Endothelial cell of umbilical vein (primary cell): ENCODE results near the gene SPATA33. TPM values are rescaled to one million over a fixed set of nuclear protein-coding genes. Genes with fewer than 3 reads are reported as not detected.

ENCODE experiments used
- BruUV-seq: library from RNA; stranded (reverse); fragments of 400-500 nt; replicated peaks from 2 replicates; lab custom pipeline; 2021; lab: Mats Ljungman, UMichigan
- CTCF ChIA-PET: fragments of 300-600, 350-600 bp; sonication (Branson Sonifier 250); formaldehyde crosslinking; loops from one replicate; lab custom pipeline; 2021; ENCODE audit warnings: antibody characterized with exemption, inconsistent platforms; lab: Charles Lee
- POLR2A ChIA-PET: fragments of 300-600, 350-600 bp; sonication (Branson Sonifier 250); formaldehyde crosslinking; loops from one replicate; lab custom pipeline; 2021; ENCODE audit warnings: antibody characterized with exemption, inconsistent platforms; lab: Charles Lee
- DNase-seq: peaks from one replicate; pipeline ENCODE4 v3.0.0-alpha.2; 2011; ENCODE audit warnings: low read depth, low spot score
- FAIRE-seq: peaks from 2 replicates; lab custom pipeline; 2011; peaks lifted over from hg19 to GRCh38; lab: Jason Lieb, UNC
- H2AFZ ChIP-seq: 2 replicates; pipeline ENCODE4 v1.6.0; 2012; ENCODE audit warnings: low read depth, low read length, control low read depth, inconsistent platforms
- H3K27ac ChIP-seq: 2 replicates; pipeline ENCODE4 v1.5.1; 2011; ENCODE audit warnings: low read depth, mild to moderate bottlenecking, control low read depth, low read length, moderate library complexity; ENCODE audit not compliant: insufficient read depth
- H3K27me3 ChIP-seq, 2 experiments: 2 replicates each; pipeline versions ENCODE4 v1.6.0 to v1.6.1; 2011; ENCODE audit warnings: low read length in 2 of 2, mixed read lengths in 1 of 2; ENCODE audit not compliant: control insufficient read depth in 2 of 2, insufficient read depth in 2 of 2
- H3K36me3 ChIP-seq, 2 experiments: 2 replicates in 1 of 2; 3 replicates in 1 of 2; pipeline ENCODE4 v1.5.1; 2011; ENCODE audit warnings: low read length in 2 of 2, mild to moderate bottlenecking in 1 of 2, moderate library complexity in 1 of 2; ENCODE audit not compliant: control insufficient read depth in 2 of 2, insufficient read depth in 2 of 2; ENCODE audit errors: extremely low read depth in 1 of 2
- H3K4me1 ChIP-seq: 3 replicates; pipeline ENCODE4 v1.5.1; 2011; ENCODE audit warnings: mild to moderate bottlenecking, low read length; ENCODE audit not compliant: control insufficient read depth, insufficient read depth; ENCODE audit errors: extremely low read depth
- H3K4me2 ChIP-seq: 2 replicates; pipeline ENCODE4 v1.6.1; 2011; ENCODE audit warnings: low read length, control low read depth, mixed read lengths; ENCODE audit not compliant: insufficient read depth
- H3K4me3 ChIP-seq, 3 experiments: fragments of 200-600 bp in 1 of 3; sonication (generic), shearing (Covaris generic) in 1 of 3; replicated peaks in 1 of 3; 2 replicates each; pipeline ENCODE4 v1.5.1; 2011 to 2016; ENCODE audit warnings: control low read depth in 3 of 3, low read length in 3 of 3, mild to moderate bottlenecking in 2 of 3, inconsistent platforms in 1 of 3, low read depth in 1 of 3, moderate library complexity in 1 of 3; ENCODE audit not compliant: insufficient read depth in 1 of 3
- H3K79me2 ChIP-seq: 2 replicates; pipeline ENCODE4 v1.6.0; 2012; ENCODE audit warnings: low read length, inconsistent platforms; ENCODE audit not compliant: control insufficient read depth, insufficient read depth
- H3K9ac ChIP-seq: replicated peaks from 2 replicates; pipeline ENCODE3; 2011; ENCODE audit warnings: low read length, control low read depth; ENCODE audit not compliant: insufficient read depth; ENCODE audit errors: extremely low read depth
- H3K9me1 ChIP-seq: replicated peaks from 3 replicates; pipeline ENCODE4 v1.6.0; 2011; ENCODE audit warnings: mild to moderate bottlenecking, low read length; ENCODE audit not compliant: control insufficient read depth, insufficient read depth; ENCODE audit errors: extremely low read depth
- H3K9me3 ChIP-seq: replicated peaks from 2 replicates; pipeline ENCODE4 v1.5.1; 2012; ENCODE audit warnings: low read length, inconsistent platforms; ENCODE audit not compliant: control insufficient read depth, insufficient read depth
- H4K20me1 ChIP-seq: replicated peaks from 2 replicates; pipeline ENCODE3; 2011; ENCODE audit warnings: mild to moderate bottlenecking, low read length; ENCODE audit not compliant: control insufficient read depth, insufficient read depth; ENCODE audit errors: extremely low read depth
- CTCF ChIP-seq, 2 donors: IDR thresholded peaks; 1 replicate in 1 of 2; 2 replicates in 1 of 2; pipeline ENCODE4 v1.5.1; 2011; ENCODE audit warnings: low read length in 2 of 2, mild to moderate bottlenecking in 2 of 2, moderate library complexity in 2 of 2, control low read depth in 1 of 2, inconsistent platforms in 1 of 2, low read depth in 1 of 2; ENCODE audit not compliant: insufficient read depth in 1 of 2; ENCODE audit errors: extremely low read depth in 1 of 2
- EZH2 ChIP-seq: IDR thresholded peaks from 2 replicates; pipeline ENCODE4 v1.6.1; 2012; ENCODE audit warnings: borderline replicate concordance, low read depth, mild to moderate bottlenecking, moderate library complexity, low read length, inconsistent platforms; ENCODE audit not compliant: severe bottlenecking
- FOS ChIP-seq: IDR thresholded peaks from 2 replicates; pipeline ENCODE4 v1.6.1; 2011; ENCODE audit warnings: mild to moderate bottlenecking, low read length, moderate library complexity, borderline replicate concordance; ENCODE audit not compliant: insufficient read depth
- GATA2 ChIP-seq: IDR thresholded peaks from 2 replicates; pipeline ENCODE4 v1.7.0; 2011; ENCODE audit warnings: low read depth, mild to moderate bottlenecking, moderate library complexity, mixed read lengths, low read length; ENCODE audit not compliant: insufficient read length, insufficient read depth
- JUN ChIP-seq: IDR thresholded peaks from 2 replicates; pipeline ENCODE4 v1.6.1; 2011; ENCODE audit warnings: borderline replicate concordance, low read depth; ENCODE audit not compliant: insufficient read length, insufficient read depth
- MAX ChIP-seq: IDR thresholded peaks from 2 replicates; pipeline ENCODE4 v1.6.1; 2011; ENCODE audit not compliant: insufficient read depth, insufficient read length
- MYC ChIP-seq: IDR thresholded peaks from one replicate; pipeline ENCODE4 v1.6.1; 2011; ENCODE audit warnings: mild to moderate bottlenecking, low read depth, low read length
- POLR2A ChIP-seq: IDR thresholded peaks from 2 replicates; pipeline ENCODE4 v1.6.1; 2012; ENCODE audit warnings: low read depth, mild to moderate bottlenecking, control low read depth, low read length
- POLR2AphosphoS5 ChIP-seq: IDR thresholded peaks from 2 replicates; pipeline ENCODE4 v1.6.1; 2012; ENCODE audit warnings: low read depth, mild to moderate bottlenecking, control low read depth, low read length, moderate library complexity; ENCODE audit not compliant: insufficient read depth
- dilution Hi-C: fragments of 300-500 bp; cut with MboI; formaldehyde crosslinking; loops from one replicate; pipeline ENCODE4 v1.15.0; 2019; ENCODE audit warnings: low sequenced_read_pairs; ENCODE audit not compliant: extremely low pct_ligation_motif_present
- intact Hi-C: fragments of 100-400 bp; cut with micrococcal nuclease; formaldehyde crosslinking; loops from one replicate; pipeline ENCODE4 v1.10.0; 2022
- polyA plus RNA-seq, 4 experiments: library from polyadenylated mRNA; depleted of rRNA in 3 of 4; stranded (reverse) in 3 of 4; unstranded in 1 of 4; fragments of >200 nt; gene quantifications; 2 replicates each; pipeline versions ENCODE4 v1.2.1 to v1.2.3, GENCODE V29; 2011 to 2012; ENCODE audit warnings: missing spikeins in 1 of 4
- total RNA-seq: library from RNA; stranded (reverse); gene quantifications from 2 replicates; pipeline ENCODE4 v1.2.3, GENCODE V29; 2021

SPATA33 gene
- total and polyA plus RNA-seq, 2 donors (not counting 3 experiments of a cell fraction or from before 2014, with no cell fraction given): 3.5 to 11.4 TPM

- Histone ChIP-seq H3K36me3 (peaks cover 0 to 3% of the 10 kb centered on the region in 2 experiments), H3K4me1 (peaks cover 9% of the 10 kb centered on the region), H4K20me1 (no peaks in the 10 kb centered on the region), H3K27me3 (no peaks in the 10 kb centered on the region), H2AFZ (peak overlapping the region; percentile 90), H3K9ac (peak overlapping the region; percentile 86), H3K79me2 (peaks cover 14% of the 10 kb centered on the region), H3K4me2 (peak overlapping the region; percentile 88), H3K9me1 (no peaks in the 10 kb centered on the region), H3K4me3 (peak overlapping the region; percentile 45 to 95 (median 75)), H3K27ac (peak overlapping the region; percentile 78), H3K9me3 (no peaks in the 10 kb centered on the region)
- intact Hi-C loops (no loop called here), dilution Hi-C loops (no loop called here)
- no peak for DNase-seq
- CTCF ChIA-PET: interaction anchor here (0.8 to 1.4 kb wide), 3 partner anchors 12 to 149 kb away, joined by 3 to 4 read pairs (median 3); no protein-coding TSS in a partner anchor
- no TSS peak for BruUV-seq
- peak; percentile 67 for FAIRE-seq
- POLR2A ChIA-PET: no interaction called here
- TF ChIP-seq POLR2AphosphoS5 (no peak), GATA2 (no peak), EZH2 (no peak), JUN (no peak), CTCF (IDR thresholded peaks at IDR 0.05; ENCODE audit: extremely low read depth in 1 of 2, insufficient read depth in 1 of 2, low read depth in 1 of 2, low read length in 2 of 2) (no peak), POLR2A (no peak), MAX (no peak), FOS (no peak), MYC (no peak)
Measured at GRCh38 chr16:89712274-89712781, 54.7 kb downstream of the SPATA33 start.
